Stimulated activated CD8-positive, alpha-beta memory T cell treated with anti-CD3 and anti-CD28 coated beads, Interleukin-4, amount 100 ng/mL, for 48 hours (primary cell): Measurements from ENCODE around the gene PNPLA1.

ENCODE experiments used
- DNase-seq: peaks from one replicate; pipeline ENCODE4 v3.0.0-alpha.2; 2020

The PNPLA1 gene

GRCh38 chr6:36318690-36319435, 49.0 kb downstream of the PNPLA1 start:
- no peak for DNase-seq

GRCh38 chr6:36319436-36319762, 49.5 kb downstream of the PNPLA1 start:
- DNase-seq, result no peak

- DNase-seq, result no peak
These were observed 50.0 kb downstream of the PNPLA1 start for GRCh38 chr6:36319821-36320220.

- no peak for DNase-seq
These were observed 50.6 kb downstream of the PNPLA1 start for GRCh38 chr6:36320475-36320874.

- no peak for DNase-seq
These were observed 52.7 kb downstream of the PNPLA1 start for GRCh38 chr6:36322591-36322990.

- no peak for DNase-seq
These were observed 53.2 kb downstream of the PNPLA1 start for GRCh38 chr6:36323062-36323461.

- no peak for DNase-seq
These were observed 54.3 kb downstream of the PNPLA1 start for GRCh38 chr6:36324191-36324590.

GRCh38 chr6:36324715-36325114, 54.9 kb downstream of the PNPLA1 start:
- no peak for DNase-seq

- no peak for DNase-seq
These were observed 56.6 kb downstream of the PNPLA1 start for GRCh38 chr6:36326356-36326995.

- DNase-seq, result no peak
These were observed 57.5 kb downstream of the PNPLA1 start for GRCh38 chr6:36327226-36327918.

GRCh38 chr6:36327919-36328236, 58.0 kb downstream of the PNPLA1 start:
- no peak for DNase-seq

GRCh38 chr6:36328600-36328999, 58.7 kb downstream of the PNPLA1 start:
- no peak for DNase-seq

- no peak for DNase-seq
These were observed 60.0 kb downstream of the PNPLA1 start for GRCh38 chr6:36329798-36330291.

- no peak for DNase-seq
These were observed 60.5 kb downstream of the PNPLA1 start for GRCh38 chr6:36330366-36330765.

- no peak for DNase-seq
These were observed 61.5 kb downstream of the PNPLA1 start for GRCh38 chr6:36331381-36331780.

- DNase-seq, result no peak
These were observed 63.5 kb downstream of the PNPLA1 start for GRCh38 chr6:36333171-36333895.

- DNase-seq, result no peak
These were observed 64.3 kb downstream of the PNPLA1 start for GRCh38 chr6:36333931-36334725.

- DNase-seq, result no peak
These were observed 65.1 kb downstream of the PNPLA1 start for GRCh38 chr6:36334832-36335459.

GRCh38 chr6:36335465-36336207, 65.8 kb downstream of the PNPLA1 start:
- DNase-seq, result no peak

GRCh38 chr6:36336208-36336710, 66.4 kb downstream of the PNPLA1 start:
- no peak for DNase-seq

GRCh38 chr6:36336779-36337241, 67.0 kb downstream of the PNPLA1 start, which contains the start of gene BNIP5:
TSS of gene BNIP5 (minus strand) at chr6:36336888. CDS start at chr6:36330690, 6,198 bp downstream.
- DNase-seq, result no peak
